ENCODE data around the gene TIAM2. TPM values are rescaled to one million over a fixed set of nuclear protein-coding genes. Genes with fewer than 3 reads are reported as not detected.

Gene TIAM2
- total RNA-seq, 1 experiment from 2014 or later, result 3.8 TPM

DNA sequence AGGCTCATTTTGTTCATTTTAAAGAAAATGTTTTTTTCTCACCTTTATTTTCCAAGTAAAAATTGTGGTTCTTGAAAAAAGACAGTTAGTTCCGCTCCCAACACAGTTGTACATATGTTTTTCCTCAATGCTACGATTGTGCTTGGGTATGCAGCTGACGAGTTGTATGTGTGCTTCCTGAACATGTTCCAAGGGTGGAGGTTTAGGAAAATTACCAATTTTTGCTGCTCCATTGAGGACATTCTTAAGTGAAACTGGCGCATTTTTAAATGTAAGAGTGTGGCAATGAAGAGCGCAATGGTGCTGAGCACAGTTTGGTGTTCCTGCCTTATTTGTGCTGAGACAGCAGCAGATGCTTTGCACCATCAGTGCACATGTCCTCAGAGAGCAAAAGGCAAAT lies 198.4 kb downstream of the TIAM2 start:
- CTCF ChIA-PET, result no interaction called here
- H3K36me3 Mint-ChIP-seq (ENCODE audit: insufficient read depth, unreplicated experiment), result no peaks in the 10 kb centered on the region
- no peak overlapping the region for H3K4me3 Mint-ChIP-seq (ENCODE audit: unreplicated experiment)
- no peaks in the 10 kb centered on the region for H3K4me1 ChIP-seq
- H3K27me3 Mint-ChIP-seq (ENCODE audit: insufficient read depth, unreplicated experiment), result no peaks in the 10 kb centered on the region
- intact Hi-C loops (cut with micrococcal nuclease; ENCODE audit: unreplicated experiment), result no loop called here
- no peaks in the 10 kb centered on the region for H3K27me3 ChIP-seq (replicated peaks; ENCODE audit: control insufficient read depth, insufficient read depth, low read length)
- H3K4me1 Mint-ChIP-seq (ENCODE audit: low read depth, unreplicated experiment), result peaks cover 15% of the 10 kb centered on the region
- BruUV-seq (replicated peaks), result no TSS peak
- POLR2A ChIA-PET, result no interaction called here
- H3K9me3 Mint-ChIP-seq (ENCODE audit: unreplicated experiment), result no peaks in the 10 kb centered on the region
- no peak overlapping the region for H3K27ac Mint-ChIP-seq (ENCODE audit: unreplicated experiment)
- H3K9me3 ChIP-seq, result no peaks in the 10 kb centered on the region
- DNase-seq, result no peak
- no peak overlapping the region for H3K4me3 ChIP-seq (ENCODE audit: low read depth, low read length)
- TF ChIP-seq, protein P1, sequence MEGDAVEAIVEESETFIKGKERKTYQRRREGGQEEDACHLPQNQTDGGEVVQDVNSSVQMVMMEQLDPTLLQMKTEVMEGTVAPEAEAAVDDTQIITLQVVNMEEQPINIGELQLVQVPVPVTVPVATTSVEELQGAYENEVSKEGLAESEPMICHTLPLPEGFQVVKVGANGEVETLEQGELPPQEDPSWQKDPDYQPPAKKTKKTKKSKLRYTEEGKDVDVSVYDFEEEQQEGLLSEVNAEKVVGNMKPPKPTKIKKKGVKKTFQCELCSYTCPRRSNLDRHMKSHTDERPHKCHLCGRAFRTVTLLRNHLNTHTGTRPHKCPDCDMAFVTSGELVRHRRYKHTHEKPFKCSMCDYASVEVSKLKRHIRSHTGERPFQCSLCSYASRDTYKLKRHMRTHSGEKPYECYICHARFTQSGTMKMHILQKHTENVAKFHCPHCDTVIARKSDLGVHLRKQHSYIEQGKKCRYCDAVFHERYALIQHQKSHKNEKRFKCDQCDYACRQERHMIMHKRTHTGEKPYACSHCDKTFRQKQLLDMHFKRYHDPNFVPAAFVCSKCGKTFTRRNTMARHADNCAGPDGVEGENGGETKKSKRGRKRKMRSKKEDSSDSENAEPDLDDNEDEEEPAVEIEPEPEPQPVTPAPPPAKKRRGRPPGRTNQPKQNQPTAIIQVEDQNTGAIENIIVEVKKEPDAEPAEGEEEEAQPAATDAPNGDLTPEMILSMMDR (IDR thresholded peaks at IDR 0.05; ENCODE audit: insufficient read depth in 1 of 2, low read depth in 1 of 2, low read length in 1 of 2, severe bottlenecking in 1 of 2, unreplicated experiment in 1 of 2), result no peak
- no peaks in the 10 kb centered on the region for H3K36me3 ChIP-seq (ENCODE audit: control insufficient read depth, insufficient read depth, low read length)

DNA sequence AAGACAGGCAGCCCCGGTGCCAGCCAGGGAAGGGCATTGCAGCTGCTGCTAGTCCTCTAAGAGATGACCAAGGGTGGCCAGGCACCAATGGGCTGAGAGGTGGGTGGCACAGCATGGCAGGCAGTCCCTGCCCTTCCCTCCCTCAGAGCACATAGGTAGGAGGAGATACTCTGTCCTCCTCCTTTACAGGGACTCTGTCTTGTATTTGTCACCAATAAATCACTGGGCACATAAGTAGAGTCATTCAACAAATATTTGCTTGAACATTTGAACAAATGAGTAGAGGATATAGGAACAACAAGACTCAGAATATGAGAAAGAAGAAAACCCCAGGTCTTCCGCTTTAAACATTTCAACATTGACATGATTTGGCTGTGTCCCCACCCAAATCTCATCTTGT lies 199.3 kb downstream of the TIAM2 start:
- no peak overlapping the region for H3K27ac Mint-ChIP-seq (ENCODE audit: unreplicated experiment)
- H3K36me3 ChIP-seq (ENCODE audit: control insufficient read depth, insufficient read depth, low read length), result no peaks in the 10 kb centered on the region
- CTCF ChIA-PET, result no interaction called here
- H3K27me3 ChIP-seq (replicated peaks; ENCODE audit: control insufficient read depth, insufficient read depth, low read length), result no peaks in the 10 kb centered on the region
- no TSS peak for BruUV-seq (replicated peaks)
- H3K4me3 ChIP-seq (ENCODE audit: low read depth, low read length), result no peak overlapping the region
- H3K9me3 Mint-ChIP-seq (ENCODE audit: unreplicated experiment), result no peaks in the 10 kb centered on the region
- peaks cover 13% of the 10 kb centered on the region for H3K4me1 Mint-ChIP-seq (ENCODE audit: low read depth, unreplicated experiment)
- TF ChIP-seq, protein P1 (IDR thresholded peaks at IDR 0.05; ENCODE audit: insufficient read depth in 1 of 2, low read depth in 1 of 2, low read length in 1 of 2, severe bottlenecking in 1 of 2, unreplicated experiment in 1 of 2), result no peak
- H3K4me3 Mint-ChIP-seq (ENCODE audit: unreplicated experiment), result no peak overlapping the region
- no peaks in the 10 kb centered on the region for H3K36me3 Mint-ChIP-seq (ENCODE audit: insufficient read depth, unreplicated experiment)
- H3K4me1 ChIP-seq, result peaks cover under 1% of the 10 kb centered on the region; the same call in 1 of the 2 replicates
- intact Hi-C loops (cut with micrococcal nuclease; ENCODE audit: unreplicated experiment), result no loop called here
- H3K9me3 ChIP-seq, result no peaks in the 10 kb centered on the region
- POLR2A ChIA-PET, result no interaction called here
- DNase-seq, result no peak
- H3K27me3 Mint-ChIP-seq (ENCODE audit: insufficient read depth, unreplicated experiment), result no peaks in the 10 kb centered on the region

DNA sequence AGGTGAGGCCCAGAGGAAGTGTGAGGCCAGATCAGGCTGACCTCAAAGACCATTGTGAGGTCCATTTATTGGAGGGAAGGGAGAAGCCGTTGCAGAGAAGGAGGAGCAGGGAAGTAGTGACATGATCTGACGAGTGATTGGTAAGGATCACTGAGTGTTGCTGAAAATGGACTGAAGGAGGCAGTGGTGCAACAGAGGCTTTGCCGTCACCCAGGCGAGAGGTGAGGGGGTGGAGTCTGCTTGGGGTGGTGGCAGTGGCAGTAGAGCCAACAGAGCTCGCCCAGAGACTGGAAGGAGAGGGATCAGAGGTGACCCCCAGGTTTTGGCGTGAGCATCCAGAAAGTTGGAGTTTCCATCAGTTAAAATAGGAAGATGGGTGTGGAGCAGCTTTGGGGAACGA lies 200.8 kb downstream of the TIAM2 start:
- Mint-ChIP-seq H3K36me3 (ENCODE audit: insufficient read depth, unreplicated experiment) (no peaks in the 10 kb centered on the region), H3K27ac (ENCODE audit: unreplicated experiment) (no peak overlapping the region), H3K9me3 (ENCODE audit: unreplicated experiment) (no peaks in the 10 kb centered on the region), H3K4me1 (ENCODE audit: low read depth, unreplicated experiment) (peaks cover 12% of the 10 kb centered on the region), H3K27me3 (ENCODE audit: insufficient read depth, unreplicated experiment) (no peaks in the 10 kb centered on the region), H3K4me3 (ENCODE audit: unreplicated experiment) (no peak overlapping the region)
- Histone ChIP-seq H3K27me3 (replicated peaks; ENCODE audit: control insufficient read depth, insufficient read depth, low read length) (no peaks in the 10 kb centered on the region), H3K4me3 (ENCODE audit: low read depth, low read length) (no peak overlapping the region), H3K9me3 (no peaks in the 10 kb centered on the region), H3K36me3 (ENCODE audit: control insufficient read depth, insufficient read depth, low read length) (no peaks in the 10 kb centered on the region), H3K4me1 (peaks cover 14% of the 10 kb centered on the region)
- intact Hi-C loops (cut with micrococcal nuclease; ENCODE audit: unreplicated experiment), result no loop called here
- DNase-seq, result no peak
- CTCF ChIA-PET, result no interaction called here
- BruUV-seq (replicated peaks), result no TSS peak
- POLR2A ChIA-PET, result no interaction called here
- TF ChIP-seq, protein P1 (IDR thresholded peaks at IDR 0.05; ENCODE audit: insufficient read depth in 1 of 2, low read depth in 1 of 2, low read length in 1 of 2, severe bottlenecking in 1 of 2, unreplicated experiment in 1 of 2), result no peak

Measured in Caco-2 (cell line).